Activated naive CD8-positive, alpha-beta T cell (primary cell): ENCODE data around the gene CIP2A.

ENCODE experiments used
- H3K27ac Mint-ChIP-seq: one replicate; pipeline ENCODE4 v1.8.0; 2021; ENCODE audit warnings: mixed read lengths
- H3K27me3 Mint-ChIP-seq: one replicate; pipeline ENCODE4 v1.8.0; 2021; ENCODE audit warnings: mixed read lengths
- H3K36me3 Mint-ChIP-seq: one replicate; pipeline ENCODE4 v1.8.0; 2021; ENCODE audit warnings: mixed read lengths
- H3K4me1 Mint-ChIP-seq: one replicate; pipeline ENCODE4 v1.8.0; 2021; ENCODE audit warnings: low read depth, mixed read lengths
- H3K4me3 Mint-ChIP-seq: one replicate; pipeline ENCODE4 v1.8.0; 2021; ENCODE audit warnings: mild to moderate bottlenecking, mixed read lengths
- H3K9me3 Mint-ChIP-seq: one replicate; pipeline ENCODE4 v1.8.0; 2021; ENCODE audit warnings: low read depth, mixed read lengths

CIP2A gene

DNA sequence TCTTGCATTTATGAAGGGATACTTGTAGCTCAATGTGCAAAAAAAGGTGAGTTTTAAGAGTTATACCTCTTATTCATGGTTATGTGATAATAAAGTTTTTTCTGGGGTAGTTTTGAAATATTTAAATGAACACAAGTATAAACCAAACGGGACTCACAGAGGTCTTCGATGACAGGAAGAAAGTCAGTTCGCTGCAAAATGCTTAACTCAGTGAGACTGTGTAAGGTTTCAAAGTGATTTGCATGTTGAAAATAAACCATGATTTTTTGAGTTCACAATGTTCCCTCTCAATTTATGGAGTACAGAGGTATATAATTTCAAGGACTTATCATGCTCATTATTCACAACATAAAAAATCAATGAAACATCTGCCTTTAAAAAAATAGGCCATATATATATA is 42.5 kb downstream of the CIP2A start:
- H3K36me3 Mint-ChIP-seq, result peaks cover 20% of the 10 kb centered on the region
- H3K4me1 Mint-ChIP-seq, result peaks cover 10% of the 10 kb centered on the region

DNA sequence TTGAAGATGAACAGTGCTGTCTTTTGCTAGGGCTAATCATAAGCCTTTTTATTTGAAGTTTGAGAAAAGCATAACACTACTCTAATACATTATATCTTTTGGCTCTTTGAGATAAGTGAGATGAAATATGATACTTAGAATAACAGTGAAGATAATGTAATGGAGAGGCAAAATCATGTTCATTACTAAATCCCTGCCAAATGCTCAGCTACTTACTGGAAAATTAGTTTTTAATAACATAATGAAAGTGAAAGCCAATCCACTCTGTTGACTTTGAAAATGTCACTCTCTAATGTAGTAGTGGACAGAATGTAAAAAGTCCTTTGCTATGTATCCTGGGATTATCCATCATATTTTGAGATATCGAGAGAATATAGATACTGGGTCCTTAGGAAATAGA is 43.0 kb downstream of the CIP2A start:
- Mint-ChIP-seq H3K27me3 (no peaks in the 10 kb centered on the region), H3K27ac (no peak overlapping the region), H3K4me3 (peak overlapping the region; percentile 7), H3K4me1 (peaks cover 10% of the 10 kb centered on the region), H3K9me3 (no peaks in the 10 kb centered on the region), H3K36me3 (peaks cover 20% of the 10 kb centered on the region)

More for the DNA sequence above, 42.5 kb downstream of the CIP2A start:
- H3K27ac Mint-ChIP-seq, result no peak overlapping the region
- H3K4me3 Mint-ChIP-seq, result peak overlapping the region; percentile 7
- H3K9me3 Mint-ChIP-seq, result no peaks in the 10 kb centered on the region
- H3K27me3 Mint-ChIP-seq, result no peaks in the 10 kb centered on the region

DNA sequence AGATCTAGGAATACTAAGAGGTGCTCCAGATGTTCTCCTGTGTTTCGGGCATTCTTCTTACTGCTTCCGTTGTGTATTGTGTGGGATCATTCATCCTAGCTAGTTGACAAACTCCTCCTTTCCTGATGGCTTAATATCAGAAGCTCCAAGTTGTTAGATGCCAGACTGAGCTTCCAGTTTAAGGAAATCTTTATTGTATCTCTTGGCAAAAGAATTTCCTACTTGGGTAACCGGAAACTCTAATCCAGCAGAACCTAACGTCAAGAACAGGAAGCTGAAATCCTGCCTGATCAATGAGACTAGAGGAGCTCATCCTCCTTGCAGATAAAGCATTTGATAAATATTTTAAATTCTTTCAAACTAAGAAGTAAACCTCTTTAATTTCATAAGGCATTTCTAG is 51.2 kb downstream of the CIP2A start:
- no peaks in the 10 kb centered on the region for H3K9me3 Mint-ChIP-seq
- H3K36me3 Mint-ChIP-seq, result no peaks in the 10 kb centered on the region
- no peak overlapping the region for H3K4me3 Mint-ChIP-seq
- no peaks in the 10 kb centered on the region for H3K27me3 Mint-ChIP-seq
- no peaks in the 10 kb centered on the region for H3K4me1 Mint-ChIP-seq
- H3K27ac Mint-ChIP-seq, result no peak overlapping the region

DNA sequence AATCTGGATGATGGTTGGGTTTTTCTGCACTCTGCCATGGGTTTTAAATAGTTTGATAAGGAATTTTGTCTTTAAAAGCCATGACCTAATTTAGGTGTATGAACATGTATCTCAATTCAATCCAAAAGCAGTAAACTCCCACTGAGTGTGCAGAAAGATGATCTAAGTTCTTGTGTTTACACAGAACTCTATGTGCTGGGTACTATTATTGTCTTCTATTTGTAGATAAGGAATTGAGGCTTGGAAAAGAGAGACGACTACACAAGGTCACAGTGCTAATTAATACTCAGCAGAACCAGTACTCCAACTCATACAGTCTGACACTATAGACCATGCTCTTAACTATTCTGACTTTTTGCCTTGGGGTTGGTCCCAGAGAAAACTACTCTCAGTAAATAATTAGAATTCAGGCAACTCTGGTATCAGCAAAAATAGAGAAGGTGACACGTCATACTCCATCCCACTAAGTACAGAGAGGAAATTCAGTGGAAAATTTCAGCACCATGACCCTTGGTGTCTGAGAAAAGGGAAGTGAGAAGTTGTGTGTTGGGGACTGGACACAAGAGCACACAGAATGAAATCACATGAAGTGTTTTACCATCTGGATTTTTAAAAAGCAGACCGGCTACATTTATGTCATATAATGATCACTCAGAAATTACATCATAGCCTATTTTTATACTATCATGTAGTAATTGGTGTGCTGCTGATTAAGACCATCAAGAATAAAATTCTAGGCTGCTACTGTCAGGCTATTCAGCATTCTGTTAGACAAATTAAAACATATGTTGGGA is 60.6 kb downstream of the CIP2A start:
- H3K36me3 Mint-ChIP-seq, result peaks cover 7% of the 10 kb centered on the region

DNA sequence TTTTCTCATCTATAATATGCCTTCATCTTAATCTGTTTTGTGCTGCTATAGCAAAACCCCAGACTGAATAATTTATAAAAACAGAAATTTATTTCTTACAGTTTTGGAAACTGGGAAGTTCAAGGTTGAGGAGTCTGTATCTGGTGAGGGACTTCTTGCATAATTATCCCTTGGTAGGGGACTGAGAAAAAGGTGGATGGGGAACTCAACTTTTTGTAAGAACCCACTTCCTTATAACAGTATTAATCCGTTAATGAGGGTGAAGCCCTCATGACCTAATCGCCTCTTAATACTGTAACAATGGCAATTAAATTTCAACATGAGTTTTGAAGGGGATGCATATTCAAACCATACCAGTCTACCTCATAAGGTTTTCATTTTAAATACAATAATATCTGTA is 61.4 kb downstream of the CIP2A start:
- Mint-ChIP-seq H3K27ac (no peak overlapping the region), H3K4me1 (no peaks in the 10 kb centered on the region), H3K36me3 (peaks cover 7% of the 10 kb centered on the region), H3K27me3 (peaks cover 18% of the 10 kb centered on the region), H3K4me3 (no peak overlapping the region), H3K9me3 (no peaks in the 10 kb centered on the region)

More for the DNA sequence above, 60.6 kb downstream of the CIP2A start:
- Mint-ChIP-seq H3K9me3 (no peaks in the 10 kb centered on the region), H3K4me3 (no peak overlapping the region), H3K27me3 (peaks cover 18% of the 10 kb centered on the region), H3K4me1 (no peaks in the 10 kb centered on the region), H3K27ac (no peak overlapping the region)

DNA sequence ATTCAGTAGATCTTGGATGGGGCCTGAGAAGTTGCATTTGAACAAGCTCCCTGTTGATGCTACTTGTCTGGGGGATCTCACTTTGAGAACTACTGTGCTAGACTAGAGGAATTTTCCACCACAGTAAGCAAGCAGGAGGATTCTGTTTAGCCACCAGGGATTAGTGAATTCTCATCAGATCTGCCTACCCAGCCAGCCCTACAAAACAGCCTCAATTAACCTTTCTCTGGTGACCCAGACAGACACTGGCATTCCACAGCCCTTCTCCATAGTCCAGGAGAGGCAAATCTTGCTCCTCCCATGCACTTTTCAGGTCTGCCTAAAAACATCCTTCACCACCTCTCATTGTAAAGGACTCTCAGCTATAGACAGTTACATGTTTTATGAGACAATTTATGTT is 62.1 kb downstream of the CIP2A start:
- H3K4me3 Mint-ChIP-seq, result no peak overlapping the region
- H3K4me1 Mint-ChIP-seq, result no peaks in the 10 kb centered on the region
- peaks cover 12% of the 10 kb centered on the region for H3K27me3 Mint-ChIP-seq
- H3K36me3 Mint-ChIP-seq, result peaks cover 7% of the 10 kb centered on the region
- H3K27ac Mint-ChIP-seq, result no peak overlapping the region
- no peaks in the 10 kb centered on the region for H3K9me3 Mint-ChIP-seq

DNA sequence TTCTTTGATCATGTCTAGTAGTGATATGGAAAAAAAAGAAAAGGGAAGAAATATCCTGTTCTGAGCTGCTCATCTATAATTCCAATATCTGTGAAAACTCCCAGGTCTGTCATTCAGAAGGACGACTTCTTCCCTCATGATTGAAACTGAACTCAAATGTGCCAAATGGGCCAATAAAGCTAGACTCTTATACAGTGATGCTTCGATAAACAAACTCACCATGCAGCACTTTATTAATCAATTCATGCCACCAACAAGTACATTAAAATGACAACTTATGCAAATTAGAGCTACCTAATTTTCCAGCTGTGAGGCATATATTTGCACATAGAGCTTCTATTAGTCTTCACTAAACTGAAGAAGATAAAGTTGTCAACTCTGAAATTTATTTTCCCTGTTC is 63.3 kb downstream of the CIP2A start:
- Mint-ChIP-seq H3K9me3 (no peaks in the 10 kb centered on the region), H3K27me3 (peaks cover 10% of the 10 kb centered on the region), H3K27ac (no peak overlapping the region), H3K4me1 (no peaks in the 10 kb centered on the region), H3K36me3 (peaks cover 7% of the 10 kb centered on the region), H3K4me3 (no peak overlapping the region)

DNA sequence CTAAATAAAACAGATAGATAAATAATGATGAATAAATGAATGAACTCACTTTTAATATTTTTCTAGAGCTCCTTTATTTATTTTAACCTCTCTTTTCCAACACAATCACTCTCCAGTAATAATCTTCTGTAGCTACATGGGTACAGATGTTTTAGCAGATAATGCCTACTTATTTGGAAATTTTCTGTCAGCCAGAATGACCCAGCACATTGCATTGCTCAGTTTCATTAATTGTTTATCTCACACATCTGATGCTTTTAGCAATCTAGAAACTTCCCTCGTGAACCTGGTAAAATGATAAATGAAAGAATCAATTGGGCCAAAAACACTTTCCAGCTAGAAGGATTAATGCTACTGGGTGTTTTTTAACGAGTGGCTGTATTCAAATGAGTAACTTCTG is 64.0 kb downstream of the CIP2A start:
- peaks cover 5% of the 10 kb centered on the region for H3K36me3 Mint-ChIP-seq
- no peaks in the 10 kb centered on the region for H3K9me3 Mint-ChIP-seq
- H3K27ac Mint-ChIP-seq, result no peak overlapping the region
- no peak overlapping the region for H3K4me3 Mint-ChIP-seq
- peaks cover 8% of the 10 kb centered on the region for H3K27me3 Mint-ChIP-seq
- H3K4me1 Mint-ChIP-seq, result no peaks in the 10 kb centered on the region

DNA sequence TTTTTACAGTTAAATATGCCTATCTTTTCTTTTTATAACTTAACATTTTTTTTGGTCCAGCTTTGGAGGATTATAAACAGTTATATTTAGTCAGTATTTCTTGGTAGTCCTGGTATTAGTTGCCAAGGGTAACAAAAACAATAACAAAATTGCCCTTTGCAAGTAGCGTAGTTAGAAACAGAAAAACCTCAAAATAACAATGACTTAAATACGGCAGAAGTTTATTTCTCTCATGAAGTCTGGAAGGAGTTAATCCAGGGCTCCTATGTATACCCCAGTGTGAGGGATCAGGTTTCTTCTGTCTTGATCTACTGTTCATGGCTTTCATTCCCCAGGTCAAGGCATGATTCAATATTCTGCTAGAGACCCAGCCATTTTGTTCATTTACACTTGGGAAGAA is 64.7 kb downstream of the CIP2A start:
- no peaks in the 10 kb centered on the region for H3K9me3 Mint-ChIP-seq
- no peak overlapping the region for H3K27ac Mint-ChIP-seq
- peaks cover 5% of the 10 kb centered on the region for H3K36me3 Mint-ChIP-seq
- no peak overlapping the region for H3K4me3 Mint-ChIP-seq
- H3K4me1 Mint-ChIP-seq, result no peaks in the 10 kb centered on the region
- H3K27me3 Mint-ChIP-seq, result peaks cover 5% of the 10 kb centered on the region

DNA sequence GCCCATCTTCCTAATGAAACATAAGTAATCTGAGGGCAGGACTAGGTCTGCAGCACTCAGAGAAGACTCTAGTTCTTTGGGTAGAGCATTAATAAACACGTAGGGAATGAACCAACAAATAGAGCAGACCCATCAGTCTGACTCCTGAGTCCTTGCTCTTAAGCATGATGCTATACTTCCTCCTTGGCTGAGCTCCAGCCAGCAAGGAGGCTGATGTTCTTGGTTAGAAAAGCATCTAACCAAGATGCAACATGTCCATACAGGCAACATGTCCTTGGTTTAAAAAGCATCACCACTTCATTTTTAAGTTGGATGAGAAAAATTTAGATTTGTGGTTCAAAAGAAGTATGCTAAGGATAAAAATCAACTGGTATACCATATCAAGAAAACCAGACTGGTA is 70.3 kb downstream of the CIP2A start:
- Mint-ChIP-seq H3K9me3 (no peaks in the 10 kb centered on the region), H3K27ac (no peak overlapping the region), H3K4me3 (no peak overlapping the region), H3K36me3 (no peaks in the 10 kb centered on the region), H3K4me1 (no peaks in the 10 kb centered on the region), H3K27me3 (no peaks in the 10 kb centered on the region)

DNA sequence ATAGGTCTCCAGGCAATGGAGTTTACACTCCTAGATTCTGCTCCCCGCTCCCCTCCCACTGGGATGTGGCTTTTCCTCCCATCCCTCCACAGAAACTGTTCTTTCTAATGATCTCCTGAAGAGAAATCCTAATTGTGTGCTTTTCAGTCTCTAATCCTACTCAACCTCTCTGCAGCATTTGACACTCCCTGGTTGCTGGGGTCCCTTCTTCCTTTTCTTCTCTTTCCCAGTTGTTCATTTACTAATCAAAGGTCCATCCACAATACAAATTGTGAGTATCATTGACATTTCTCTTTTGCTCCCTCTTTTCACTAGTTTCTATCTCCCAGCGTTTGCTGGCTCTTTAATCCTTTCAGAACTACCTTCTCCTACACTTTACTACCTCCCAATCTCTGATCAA is 72.4 kb downstream of the CIP2A start:
- no peaks in the 10 kb centered on the region for H3K9me3 Mint-ChIP-seq
- no peaks in the 10 kb centered on the region for H3K36me3 Mint-ChIP-seq
- H3K27ac Mint-ChIP-seq, result no peak overlapping the region
- H3K4me3 Mint-ChIP-seq, result no peak overlapping the region
- no peaks in the 10 kb centered on the region for H3K4me1 Mint-ChIP-seq
- no peaks in the 10 kb centered on the region for H3K27me3 Mint-ChIP-seq

DNA sequence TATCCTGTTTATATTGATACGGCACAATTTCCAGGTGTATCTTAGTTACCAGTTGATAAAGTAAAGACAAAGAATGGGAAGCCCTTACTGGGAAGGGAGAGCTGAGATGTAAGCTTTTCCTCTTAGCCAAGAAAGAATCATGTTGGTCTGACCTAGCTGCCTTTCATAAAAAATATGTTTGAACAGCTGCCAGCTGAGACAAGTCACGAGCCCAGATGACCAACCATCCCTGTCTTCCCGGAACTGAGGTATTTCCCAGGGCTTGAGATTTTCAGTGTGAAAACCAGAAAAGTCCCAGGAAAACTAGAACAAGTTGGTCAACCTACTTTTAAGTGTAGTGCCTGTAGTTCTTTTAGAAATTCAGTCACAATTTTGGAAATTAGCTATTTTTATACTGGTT is 75.3 kb downstream of the CIP2A start:
- H3K36me3 Mint-ChIP-seq, result no peaks in the 10 kb centered on the region
- H3K9me3 Mint-ChIP-seq, result no peaks in the 10 kb centered on the region
- H3K4me3 Mint-ChIP-seq, result no peak overlapping the region
- no peaks in the 10 kb centered on the region for H3K4me1 Mint-ChIP-seq
- H3K27me3 Mint-ChIP-seq, result no peaks in the 10 kb centered on the region
- no peak overlapping the region for H3K27ac Mint-ChIP-seq

DNA sequence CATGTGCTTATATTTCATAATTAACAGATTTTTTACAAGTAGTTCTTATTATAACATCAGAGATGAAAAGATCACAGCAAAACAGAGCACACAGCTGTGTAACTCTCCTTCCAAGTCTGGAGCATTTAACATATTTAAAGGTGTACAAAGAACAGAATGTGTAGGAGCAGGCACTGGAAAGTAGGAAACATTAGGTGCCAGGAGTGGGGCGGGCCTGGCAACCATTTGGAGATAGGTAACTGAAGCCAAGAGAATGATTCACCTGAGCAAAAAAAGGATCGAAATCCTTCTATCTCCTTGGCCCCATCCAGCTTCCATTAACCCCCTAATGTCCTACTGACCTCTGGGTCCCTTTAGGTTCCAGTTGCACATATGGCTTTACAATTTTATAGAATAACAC is 76.6 kb downstream of the CIP2A start:
- Mint-ChIP-seq H3K4me3 (no peak overlapping the region), H3K9me3 (no peaks in the 10 kb centered on the region), H3K4me1 (no peaks in the 10 kb centered on the region), H3K36me3 (no peaks in the 10 kb centered on the region), H3K27ac (no peak overlapping the region), H3K27me3 (no peaks in the 10 kb centered on the region)

DNA sequence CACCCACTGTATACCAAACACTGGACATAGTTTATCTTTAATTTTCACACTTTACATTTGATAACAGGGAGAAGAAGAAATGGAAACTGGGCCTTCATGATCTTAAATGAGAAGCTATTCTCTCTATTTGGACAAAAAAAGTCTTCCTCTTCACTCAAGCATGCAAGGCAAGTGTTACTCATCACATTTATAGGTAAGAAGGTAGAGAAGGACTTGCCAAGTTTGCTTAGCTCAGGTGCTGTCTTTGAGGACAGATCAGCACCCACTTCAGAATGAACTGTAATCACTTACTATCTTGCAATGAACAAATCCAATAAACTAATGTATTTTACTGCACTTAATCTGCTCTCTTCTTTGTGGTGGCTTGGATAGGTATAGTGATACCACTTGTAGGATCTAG is 77.7 kb downstream of the CIP2A start:
- Mint-ChIP-seq H3K27ac (no peak overlapping the region), H3K4me1 (no peaks in the 10 kb centered on the region), H3K27me3 (no peaks in the 10 kb centered on the region), H3K36me3 (no peaks in the 10 kb centered on the region), H3K9me3 (no peaks in the 10 kb centered on the region), H3K4me3 (no peak overlapping the region)

DNA sequence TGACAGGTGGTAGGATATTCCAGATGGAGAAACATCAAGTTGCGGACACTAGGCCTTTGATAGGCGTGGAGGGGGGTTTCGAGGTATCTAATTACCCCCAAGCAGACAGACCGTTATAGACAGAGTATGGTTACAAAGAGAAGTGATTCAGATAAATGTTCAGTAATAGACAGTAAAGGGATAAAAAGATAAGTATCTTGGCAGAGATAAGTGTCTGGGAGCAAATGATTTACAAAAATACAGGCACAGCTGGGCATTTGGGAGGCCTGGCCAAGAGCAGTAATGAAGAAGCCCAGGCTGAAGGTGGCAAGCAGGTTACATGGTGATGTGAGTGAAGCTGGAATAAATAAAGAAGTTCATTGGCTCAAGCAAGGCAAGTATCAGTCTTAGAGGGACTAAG is 78.2 kb downstream of the CIP2A start:
- Mint-ChIP-seq H3K4me1 (no peaks in the 10 kb centered on the region), H3K9me3 (no peaks in the 10 kb centered on the region), H3K4me3 (no peak overlapping the region), H3K36me3 (no peaks in the 10 kb centered on the region), H3K27ac (no peak overlapping the region), H3K27me3 (no peaks in the 10 kb centered on the region)

DNA sequence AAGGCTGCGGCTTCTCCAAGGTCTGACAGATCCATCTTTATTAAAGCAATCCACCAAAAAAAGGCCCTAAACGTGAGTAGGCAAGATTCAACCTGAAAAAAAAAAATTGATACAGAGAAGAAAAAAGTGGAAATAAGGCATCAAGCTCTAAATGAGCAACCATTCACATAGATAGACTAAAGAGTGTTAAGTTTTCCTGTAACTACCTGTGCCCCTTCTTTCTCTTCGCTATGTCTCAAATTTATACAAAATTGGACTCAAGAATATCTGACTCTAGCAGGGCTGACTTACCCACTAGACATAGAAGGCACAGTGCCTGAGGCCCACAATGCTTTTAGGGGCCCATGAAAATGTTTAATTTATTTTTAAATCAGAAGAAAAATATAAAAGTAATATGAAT is 78.7 kb downstream of the CIP2A start, which contains the start of gene MYH15:
TSS of gene MYH15 (minus strand) at position 101 of the 400 bp plus-strand sequence. CDS start at position 35, 66 bp downstream.
- no peaks in the 10 kb centered on the region for H3K9me3 Mint-ChIP-seq
- H3K36me3 Mint-ChIP-seq, result no peaks in the 10 kb centered on the region
- no peaks in the 10 kb centered on the region for H3K4me1 Mint-ChIP-seq
- no peak within 1 kb of the TSS for H3K27ac Mint-ChIP-seq
- no peaks in the 10 kb centered on the region for H3K27me3 Mint-ChIP-seq
- no peak within 1 kb of the TSS for H3K4me3 Mint-ChIP-seq
